Thyroid gland (tissue), 4 donors: ENCODE data around the gene EML1.

Experiments used
- CTCF ChIP-seq, 6 experiments: fragments of 200-600 bp in 3 of 6; fragments of 450-650 bp in 3 of 6; sonication (generic) in 3 of 6; IDR thresholded peaks; one replicate each; pipeline ENCODE4 v1.5.1; 2016 to 2019; ENCODE audit warnings: antibody characterized with exemption in 6 of 6, mild to moderate bottlenecking in 2 of 6, inconsistent platforms in 1 of 6, moderate library complexity in 1 of 6
- POLR2A ChIP-seq, 2 donors: fragments of 450-650 bp; IDR thresholded peaks; one replicate each; pipeline ENCODE4 v1.6.1; 2017; ENCODE audit warnings: antibody characterized with exemption in 2 of 2, mild to moderate bottlenecking in 2 of 2, moderate library complexity in 1 of 2

GRCh38 chr14:99891266-99891665 is 98.1 kb downstream of the EML1 start:
- TF ChIP-seq CTCF (IDR thresholded peaks at IDR 0.05) (no peak), POLR2A (IDR thresholded peaks at IDR 0.05) (no peak)
